Measurements from ENCODE around the gene ATG14.

Gene ATG14

GRCh38 chr14:55450124-55450523 is 38.5 kb upstream of the ATG14 start:
- no peaks in the 10 kb centered on the region for H3K36me3 ChIP-seq (ENCODE audit: control insufficient read depth, insufficient read depth, low read length)
- H3K9me3 ChIP-seq (ENCODE audit: control insufficient read depth, low read length): no peaks in the 10 kb centered on the region
- WGBS, 2 experiments: 90 to 96% methylated on average over 2 of the region's 2 CpGs
- no peaks in the 10 kb centered on the region for H3K27me3 ChIP-seq (ENCODE audit: control insufficient read depth, insufficient read depth, low read length, poor library complexity, severe bottlenecking)
- peaks cover 9% of the 10 kb centered on the region for H3K4me1 ChIP-seq (ENCODE audit: control insufficient read depth, insufficient read depth, low read length)
- H3K4me3 ChIP-seq (ENCODE audit: insufficient read depth, low read depth, low read length): no peak overlapping the region
- no peak overlapping the region for H3K27ac ChIP-seq (ENCODE audit: insufficient read depth, low read depth, low read length, poor library complexity, severe bottlenecking)

- no peaks in the 10 kb centered on the region for H3K36me3 ChIP-seq (ENCODE audit: control insufficient read depth, insufficient read depth, low read length)
- H3K9me3 ChIP-seq (ENCODE audit: control insufficient read depth, low read length): no peaks in the 10 kb centered on the region
- peaks cover 4% of the 10 kb centered on the region for H3K4me1 ChIP-seq (ENCODE audit: control insufficient read depth, insufficient read depth, low read length)
- no peak overlapping the region for H3K27ac ChIP-seq (ENCODE audit: insufficient read depth, low read depth, low read length, poor library complexity, severe bottlenecking)
- no peak overlapping the region for H3K4me3 ChIP-seq (ENCODE audit: insufficient read depth, low read depth, low read length)
- 64 to 66% methylated on average over 3 of the region's 3 CpGs for whole genome bisulfite sequencing, 2 experiments
- H3K27me3 ChIP-seq (ENCODE audit: control insufficient read depth, insufficient read depth, low read length, poor library complexity, severe bottlenecking): no peaks in the 10 kb centered on the region
Observed at GRCh38 chr14:55449116-55449515, 37.5 kb upstream of the ATG14 start.

- H3K36me3 ChIP-seq (ENCODE audit: control insufficient read depth, insufficient read depth, low read length): no peaks in the 10 kb centered on the region
- no peaks in the 10 kb centered on the region for H3K9me3 ChIP-seq (ENCODE audit: control insufficient read depth, low read length)
- 88 to 92% methylated on average over 3 of the region's 3 CpGs for WGBS, 2 experiments
- H3K27ac ChIP-seq (ENCODE audit: insufficient read depth, low read depth, low read length, poor library complexity, severe bottlenecking): no peak overlapping the region
- no peaks in the 10 kb centered on the region for H3K27me3 ChIP-seq (ENCODE audit: control insufficient read depth, insufficient read depth, low read length, poor library complexity, severe bottlenecking)
- H3K4me3 ChIP-seq (ENCODE audit: insufficient read depth, low read depth, low read length): no peak overlapping the region
- no peaks in the 10 kb centered on the region for H3K4me1 ChIP-seq (ENCODE audit: control insufficient read depth, insufficient read depth, low read length)
Observed at GRCh38 chr14:55448141-55448614, 36.5 kb upstream of the ATG14 start.

GRCh38 chr14:55446833-55447232 is 35.2 kb upstream of the ATG14 start:
- 92 to 95% methylated on average over 2 of the region's 2 CpGs for WGBS, 2 experiments

GRCh38 chr14:55446127-55446736 is 34.6 kb upstream of the ATG14 start:
- H3K27me3 ChIP-seq (ENCODE audit: control insufficient read depth, insufficient read depth, low read length, poor library complexity, severe bottlenecking): no peaks in the 10 kb centered on the region
- no peaks in the 10 kb centered on the region for H3K36me3 ChIP-seq (ENCODE audit: control insufficient read depth, insufficient read depth, low read length)
- H3K4me1 ChIP-seq (ENCODE audit: control insufficient read depth, insufficient read depth, low read length): no peaks in the 10 kb centered on the region
- 39 to 43% methylated on average over 5 of the region's 5 CpGs for WGBS, 2 experiments
- no peak overlapping the region for H3K27ac ChIP-seq (ENCODE audit: insufficient read depth, low read depth, low read length, poor library complexity, severe bottlenecking)
- no peaks in the 10 kb centered on the region for H3K9me3 ChIP-seq (ENCODE audit: control insufficient read depth, low read length)
- H3K4me3 ChIP-seq (ENCODE audit: insufficient read depth, low read depth, low read length): no peak overlapping the region

More at GRCh38 chr14:55446833-55447232, 35.2 kb upstream of the ATG14 start:
- no peak overlapping the region for H3K4me3 ChIP-seq (ENCODE audit: insufficient read depth, low read depth, low read length)
- no peaks in the 10 kb centered on the region for H3K27me3 ChIP-seq (ENCODE audit: control insufficient read depth, insufficient read depth, low read length, poor library complexity, severe bottlenecking)
- H3K4me1 ChIP-seq (ENCODE audit: control insufficient read depth, insufficient read depth, low read length): no peaks in the 10 kb centered on the region
- no peak overlapping the region for H3K27ac ChIP-seq (ENCODE audit: insufficient read depth, low read depth, low read length, poor library complexity, severe bottlenecking)
- no peaks in the 10 kb centered on the region for H3K9me3 ChIP-seq (ENCODE audit: control insufficient read depth, low read length)
- no peaks in the 10 kb centered on the region for H3K36me3 ChIP-seq (ENCODE audit: control insufficient read depth, insufficient read depth, low read length)

- Histone ChIP-seq H3K4me1 (ENCODE audit: control insufficient read depth, insufficient read depth, low read length) (no peaks in the 10 kb centered on the region), H3K9me3 (ENCODE audit: control insufficient read depth, low read length) (no peaks in the 10 kb centered on the region), H3K27ac (ENCODE audit: insufficient read depth, low read depth, low read length, poor library complexity, severe bottlenecking) (no peak overlapping the region), H3K27me3 (ENCODE audit: control insufficient read depth, insufficient read depth, low read length, poor library complexity, severe bottlenecking) (no peaks in the 10 kb centered on the region), H3K36me3 (ENCODE audit: control insufficient read depth, insufficient read depth, low read length) (no peaks in the 10 kb centered on the region), H3K4me3 (ENCODE audit: insufficient read depth, low read depth, low read length) (no peak overlapping the region)
- WGBS, 2 experiments: 90 to 92% methylated on average over 9 of the region's 9 CpGs
Observed at GRCh38 chr14:55441286-55441685, 29.7 kb upstream of the ATG14 start.

GRCh38 chr14:55440385-55440784 is 28.8 kb upstream of the ATG14 start, which contains the start of gene TBPL2:
Gene TBPL2 (minus strand): TSS chr14:55440616. CDS start chr14:55440449, 167 bp downstream.
- WGBS, 2 experiments: 91 to 92% methylated on average over 29 of the region's 29 CpGs
- Histone ChIP-seq H3K4me1 (ENCODE audit: control insufficient read depth, insufficient read depth, low read length) (no peaks in the 10 kb centered on the region), H3K4me3 (ENCODE audit: insufficient read depth, low read depth, low read length) (no peak within 1 kb of the TSS), H3K9me3 (ENCODE audit: control insufficient read depth, low read length) (no peaks in the 10 kb centered on the region), H3K27ac (ENCODE audit: insufficient read depth, low read depth, low read length, poor library complexity, severe bottlenecking) (no peak within 1 kb of the TSS), H3K36me3 (ENCODE audit: control insufficient read depth, insufficient read depth, low read length) (no peaks in the 10 kb centered on the region), H3K27me3 (ENCODE audit: control insufficient read depth, insufficient read depth, low read length, poor library complexity, severe bottlenecking) (no peaks in the 10 kb centered on the region)

GRCh38 chr14:55438066-55438683 is 26.5 kb upstream of the ATG14 start:
- Histone ChIP-seq H3K9me3 (ENCODE audit: control insufficient read depth, low read length) (no peaks in the 10 kb centered on the region), H3K36me3 (ENCODE audit: control insufficient read depth, insufficient read depth, low read length) (no peaks in the 10 kb centered on the region), H3K4me1 (ENCODE audit: control insufficient read depth, insufficient read depth, low read length) (no peaks in the 10 kb centered on the region), H3K27ac (ENCODE audit: insufficient read depth, low read depth, low read length, poor library complexity, severe bottlenecking) (no peak overlapping the region), H3K4me3 (ENCODE audit: insufficient read depth, low read depth, low read length) (no peak overlapping the region), H3K27me3 (ENCODE audit: control insufficient read depth, insufficient read depth, low read length, poor library complexity, severe bottlenecking) (no peaks in the 10 kb centered on the region)
- 64 to 65% methylated on average over 10 of the region's 10 CpGs for WGBS, 2 experiments

- Histone ChIP-seq H3K27me3 (ENCODE audit: control insufficient read depth, insufficient read depth, low read length, poor library complexity, severe bottlenecking) (no peaks in the 10 kb centered on the region), H3K4me1 (ENCODE audit: control insufficient read depth, insufficient read depth, low read length) (no peaks in the 10 kb centered on the region), H3K36me3 (ENCODE audit: control insufficient read depth, insufficient read depth, low read length) (no peaks in the 10 kb centered on the region), H3K4me3 (ENCODE audit: insufficient read depth, low read depth, low read length) (no peak overlapping the region), H3K9me3 (ENCODE audit: control insufficient read depth, low read length) (no peaks in the 10 kb centered on the region), H3K27ac (ENCODE audit: insufficient read depth, low read depth, low read length, poor library complexity, severe bottlenecking) (no peak overlapping the region)
- WGBS, 2 experiments: 92 to 94% methylated on average over 4 of the region's 4 CpGs
Observed at GRCh38 chr14:55436931-55437330, 25.3 kb upstream of the ATG14 start.

GRCh38 chr14:55436519-55436918 is 24.9 kb upstream of the ATG14 start:
- no peaks in the 10 kb centered on the region for H3K4me1 ChIP-seq (ENCODE audit: control insufficient read depth, insufficient read depth, low read length)
- no peaks in the 10 kb centered on the region for H3K9me3 ChIP-seq (ENCODE audit: control insufficient read depth, low read length)
- no peak overlapping the region for H3K4me3 ChIP-seq (ENCODE audit: insufficient read depth, low read depth, low read length)
- no peaks in the 10 kb centered on the region for H3K36me3 ChIP-seq (ENCODE audit: control insufficient read depth, insufficient read depth, low read length)
- WGBS, 2 experiments: 81 to 82% methylated on average over 4 of the region's 4 CpGs
- no peaks in the 10 kb centered on the region for H3K27me3 ChIP-seq (ENCODE audit: control insufficient read depth, insufficient read depth, low read length, poor library complexity, severe bottlenecking)
- no peak overlapping the region for H3K27ac ChIP-seq (ENCODE audit: insufficient read depth, low read depth, low read length, poor library complexity, severe bottlenecking)
